Endothelial cell of umbilical vein (primary cell): Measurements from ENCODE around the gene TAS2R41. TPM values are rescaled to one million over a fixed set of nuclear protein-coding genes. Genes with fewer than 3 reads are reported as not detected.

Experiments
- BruUV-seq: library from RNA; stranded (reverse); fragments of 400-500 nt; replicated peaks from 2 replicates; lab custom pipeline; 2021; lab: Mats Ljungman, UMichigan
- CTCF ChIA-PET: fragments of 300-600, 350-600 bp; sonication (Branson Sonifier 250); formaldehyde crosslinking; loops from one replicate; lab custom pipeline; 2021; ENCODE audit warnings: antibody characterized with exemption, inconsistent platforms; lab: Charles Lee
- POLR2A ChIA-PET: fragments of 300-600, 350-600 bp; sonication (Branson Sonifier 250); formaldehyde crosslinking; loops from one replicate; lab custom pipeline; 2021; ENCODE audit warnings: antibody characterized with exemption, inconsistent platforms; lab: Charles Lee
- DNase-seq: peaks from one replicate; pipeline ENCODE4 v3.0.0-alpha.2; 2011; ENCODE audit warnings: low read depth, low spot score
- FAIRE-seq: peaks from 2 replicates; lab custom pipeline; 2011; peaks lifted over from hg19 to GRCh38; lab: Jason Lieb, UNC
- H2AFZ ChIP-seq: 2 replicates; pipeline ENCODE4 v1.6.0; 2012; ENCODE audit warnings: low read depth, low read length, control low read depth, inconsistent platforms
- H3K27ac ChIP-seq: 2 replicates; pipeline ENCODE4 v1.5.1; 2011; ENCODE audit warnings: low read depth, mild to moderate bottlenecking, control low read depth, low read length, moderate library complexity; ENCODE audit not compliant: insufficient read depth
- H3K27me3 ChIP-seq, 2 experiments: 2 replicates each; pipeline versions ENCODE4 v1.6.0 to v1.6.1; 2011; ENCODE audit warnings: low read length in 2 of 2, mixed read lengths in 1 of 2; ENCODE audit not compliant: control insufficient read depth in 2 of 2, insufficient read depth in 2 of 2
- H3K36me3 ChIP-seq, 2 experiments: 2 replicates in 1 of 2; 3 replicates in 1 of 2; pipeline ENCODE4 v1.5.1; 2011; ENCODE audit warnings: low read length in 2 of 2, mild to moderate bottlenecking in 1 of 2, moderate library complexity in 1 of 2; ENCODE audit not compliant: control insufficient read depth in 2 of 2, insufficient read depth in 2 of 2; ENCODE audit errors: extremely low read depth in 1 of 2
- H3K4me1 ChIP-seq: 3 replicates; pipeline ENCODE4 v1.5.1; 2011; ENCODE audit warnings: mild to moderate bottlenecking, low read length; ENCODE audit not compliant: control insufficient read depth, insufficient read depth; ENCODE audit errors: extremely low read depth
- H3K4me2 ChIP-seq: 2 replicates; pipeline ENCODE4 v1.6.1; 2011; ENCODE audit warnings: low read length, control low read depth, mixed read lengths; ENCODE audit not compliant: insufficient read depth
- H3K4me3 ChIP-seq, 3 experiments: fragments of 200-600 bp in 1 of 3; sonication (generic), shearing (Covaris generic) in 1 of 3; replicated peaks in 1 of 3; 2 replicates each; pipeline ENCODE4 v1.5.1; 2011 to 2016; ENCODE audit warnings: control low read depth in 3 of 3, low read length in 3 of 3, mild to moderate bottlenecking in 2 of 3, inconsistent platforms in 1 of 3, low read depth in 1 of 3, moderate library complexity in 1 of 3; ENCODE audit not compliant: insufficient read depth in 1 of 3
- H3K79me2 ChIP-seq: 2 replicates; pipeline ENCODE4 v1.6.0; 2012; ENCODE audit warnings: low read length, inconsistent platforms; ENCODE audit not compliant: control insufficient read depth, insufficient read depth
- H3K9ac ChIP-seq: replicated peaks from 2 replicates; pipeline ENCODE3; 2011; ENCODE audit warnings: low read length, control low read depth; ENCODE audit not compliant: insufficient read depth; ENCODE audit errors: extremely low read depth
- H3K9me1 ChIP-seq: replicated peaks from 3 replicates; pipeline ENCODE4 v1.6.0; 2011; ENCODE audit warnings: mild to moderate bottlenecking, low read length; ENCODE audit not compliant: control insufficient read depth, insufficient read depth; ENCODE audit errors: extremely low read depth
- H3K9me3 ChIP-seq: replicated peaks from 2 replicates; pipeline ENCODE4 v1.5.1; 2012; ENCODE audit warnings: low read length, inconsistent platforms; ENCODE audit not compliant: control insufficient read depth, insufficient read depth
- H4K20me1 ChIP-seq: replicated peaks from 2 replicates; pipeline ENCODE3; 2011; ENCODE audit warnings: mild to moderate bottlenecking, low read length; ENCODE audit not compliant: control insufficient read depth, insufficient read depth; ENCODE audit errors: extremely low read depth
- FOS ChIP-seq: IDR thresholded peaks from 2 replicates; pipeline ENCODE4 v1.6.1; 2011; ENCODE audit warnings: mild to moderate bottlenecking, low read length, moderate library complexity, borderline replicate concordance; ENCODE audit not compliant: insufficient read depth
- GATA2 ChIP-seq: IDR thresholded peaks from 2 replicates; pipeline ENCODE4 v1.7.0; 2011; ENCODE audit warnings: low read depth, mild to moderate bottlenecking, moderate library complexity, mixed read lengths, low read length; ENCODE audit not compliant: insufficient read length, insufficient read depth
- JUN ChIP-seq: IDR thresholded peaks from 2 replicates; pipeline ENCODE4 v1.6.1; 2011; ENCODE audit warnings: borderline replicate concordance, low read depth; ENCODE audit not compliant: insufficient read length, insufficient read depth
- POLR2AphosphoS5 ChIP-seq: IDR thresholded peaks from 2 replicates; pipeline ENCODE4 v1.6.1; 2012; ENCODE audit warnings: low read depth, mild to moderate bottlenecking, control low read depth, low read length, moderate library complexity; ENCODE audit not compliant: insufficient read depth
- dilution Hi-C: fragments of 300-500 bp; cut with MboI; formaldehyde crosslinking; loops from one replicate; pipeline ENCODE4 v1.15.0; 2019; ENCODE audit warnings: low sequenced_read_pairs; ENCODE audit not compliant: extremely low pct_ligation_motif_present
- intact Hi-C: fragments of 100-400 bp; cut with micrococcal nuclease; formaldehyde crosslinking; loops from one replicate; pipeline ENCODE4 v1.10.0; 2022
- polyA plus RNA-seq, 4 experiments: library from polyadenylated mRNA; depleted of rRNA in 3 of 4; stranded (reverse) in 3 of 4; unstranded in 1 of 4; fragments of >200 nt; gene quantifications; 2 replicates each; pipeline versions ENCODE4 v1.2.1 to v1.2.3, GENCODE V29; 2011 to 2012; ENCODE audit warnings: missing spikeins in 1 of 4
- total RNA-seq: library from RNA; stranded (reverse); gene quantifications from 2 replicates; pipeline ENCODE4 v1.2.3, GENCODE V29; 2021
- TF ChIP-seq, protein P1 (sequence below): IDR thresholded peaks from 2 replicates; pipeline ENCODE4 v1.6.1; 2011; ENCODE audit not compliant: insufficient read depth, insufficient read length

The TAS2R41 gene
- total and polyA plus RNA-seq, 2 donors (not counting 3 experiments of a cell fraction or from before 2014, with no cell fraction given): not detected

GRCh38 chr7:143429770-143430698 lies 47.6 kb upstream of the TAS2R41 start:
- H3K4me3 ChIP-seq: no peak overlapping the region
- peak; percentile 58 for DNase-seq
- peak; percentile 31 for FAIRE-seq
- BruUV-seq: no TSS peak
- H3K9ac ChIP-seq: peak overlapping the region; percentile 6
- H3K27me3 ChIP-seq: no peaks in the 10 kb centered on the region
- POLR2A ChIA-PET: no interaction called here
- peaks cover 32% of the 10 kb centered on the region for H3K4me1 ChIP-seq
- no peaks in the 10 kb centered on the region for H3K79me2 ChIP-seq
- no peaks in the 10 kb centered on the region for H3K36me3 ChIP-seq
- dilution Hi-C loops (no loop called here), intact Hi-C loops (no loop called here)
- peak overlapping the region; percentile 62 for H3K4me2 ChIP-seq
- H4K20me1 ChIP-seq: no peaks in the 10 kb centered on the region
- TF ChIP-seq FOS (peak; percentile 93), JUN (peak; percentile 42), GATA2 (peak; percentile 32)
- TF ChIP-seq, protein P1, sequence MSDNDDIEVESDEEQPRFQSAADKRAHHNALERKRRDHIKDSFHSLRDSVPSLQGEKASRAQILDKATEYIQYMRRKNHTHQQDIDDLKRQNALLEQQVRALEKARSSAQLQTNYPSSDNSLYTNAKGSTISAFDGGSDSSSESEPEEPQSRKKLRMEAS: no peak
- CTCF ChIA-PET: interaction anchor here (0.7 to 1.2 kb wide), 2 partner anchors 13 to 75 kb away, joined by 3 read pairs; no protein-coding TSS in a partner anchor
- peak overlapping the region; percentile 37 for H3K27ac ChIP-seq
- H2AFZ ChIP-seq: peak overlapping the region; percentile 54
- H3K9me1 ChIP-seq: no peaks in the 10 kb centered on the region
- H3K9me3 ChIP-seq: no peaks in the 10 kb centered on the region

DNA sequence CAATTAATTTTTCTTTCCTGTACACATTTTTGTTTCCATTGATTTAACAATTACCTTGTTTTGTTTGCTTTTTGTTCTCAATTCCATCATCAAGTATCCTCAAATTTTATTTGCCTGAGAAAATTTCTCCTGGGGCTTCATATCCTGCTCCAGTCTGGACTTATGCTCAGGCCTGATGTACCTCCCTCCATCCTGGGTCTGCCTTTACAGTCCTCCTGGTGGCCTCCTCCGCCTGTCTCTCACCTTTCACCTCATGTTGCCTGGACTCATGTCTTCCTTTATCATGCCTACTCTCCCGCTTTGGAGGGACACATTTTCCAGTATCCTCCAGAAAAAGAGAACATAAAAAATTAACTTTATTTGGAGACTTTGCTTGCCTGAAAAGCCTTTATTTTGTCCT lies 46.6 kb upstream of the TAS2R41 start:
- FAIRE-seq (no peak), DNase-seq (no peak)
- Histone ChIP-seq H2AFZ (no peak overlapping the region), H3K27me3 (no peaks in the 10 kb centered on the region), H3K4me1 (peaks cover 32% of the 10 kb centered on the region), H3K9ac (no peak overlapping the region), H3K36me3 (no peaks in the 10 kb centered on the region), H3K27ac (no peak overlapping the region), H3K9me1 (no peaks in the 10 kb centered on the region), H3K4me2 (no peak overlapping the region), H3K79me2 (no peaks in the 10 kb centered on the region), H3K4me3 (no peak overlapping the region), H3K9me3 (no peaks in the 10 kb centered on the region), H4K20me1 (no peaks in the 10 kb centered on the region)
- TF ChIP-seq JUN (no peak), POLR2AphosphoS5 (no peak)
- intact Hi-C loops (no loop called here), dilution Hi-C loops (no loop called here)
- POLR2A ChIA-PET: no interaction called here
- CTCF ChIA-PET: interaction anchor here (1.2 to 1.3 kb wide), 2 partner anchors 14 to 59 kb away, joined by 3 read pairs; no protein-coding TSS in a partner anchor
- BruUV-seq: no TSS peak
